Measurements from ENCODE around the gene KIF6. TPM values are rescaled to one million over a fixed set of nuclear protein-coding genes. Genes with fewer than 3 reads are reported as not detected.
"Not testable (repeated sequence)": the region's sequence is repeated elsewhere in the genome, so short reads cannot be mapped to it uniquely, and the experiment has no call there.

Gene KIF6
- total RNA-seq, 6 experiments from 2014 or later: not detected

DNA sequence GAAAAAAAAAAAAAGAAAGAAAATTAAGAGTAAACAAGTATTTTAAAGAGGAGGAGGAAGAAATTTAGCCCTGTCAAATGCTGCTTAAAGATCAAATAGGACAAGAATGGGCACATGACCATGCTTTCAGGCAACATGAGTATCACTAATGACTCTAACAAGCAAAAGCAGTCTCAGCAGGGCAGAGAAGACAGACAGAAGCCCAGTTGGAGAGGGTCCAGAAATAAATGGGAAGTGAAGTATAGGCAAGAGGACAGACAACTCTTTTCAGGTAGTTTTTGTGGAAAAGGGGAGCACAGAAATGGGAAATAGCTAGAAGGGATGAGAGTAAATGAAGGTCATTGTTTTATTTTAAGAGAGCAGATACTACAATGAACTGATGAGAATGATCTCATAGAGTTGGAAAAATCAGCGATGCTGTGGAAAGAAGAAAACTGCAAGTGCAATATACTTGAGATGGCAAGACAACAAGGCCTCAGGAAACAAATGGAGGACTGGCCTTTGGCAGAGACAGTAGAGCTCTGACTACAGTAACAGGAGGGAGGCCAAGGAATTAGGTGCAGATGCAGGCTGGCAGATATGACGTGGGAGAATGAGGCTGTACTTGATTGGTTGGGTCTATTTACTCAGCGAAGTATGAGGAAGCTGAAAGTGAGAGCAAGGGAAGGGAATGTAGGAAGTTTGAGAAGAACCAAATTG, 40.3 kb downstream of the KIF6 start:
- H3K27ac Mint-ChIP-seq: no peak overlapping the region
- no peak overlapping the region for H3K4me3 Mint-ChIP-seq
- TF ChIP-seq, protein P1, sequence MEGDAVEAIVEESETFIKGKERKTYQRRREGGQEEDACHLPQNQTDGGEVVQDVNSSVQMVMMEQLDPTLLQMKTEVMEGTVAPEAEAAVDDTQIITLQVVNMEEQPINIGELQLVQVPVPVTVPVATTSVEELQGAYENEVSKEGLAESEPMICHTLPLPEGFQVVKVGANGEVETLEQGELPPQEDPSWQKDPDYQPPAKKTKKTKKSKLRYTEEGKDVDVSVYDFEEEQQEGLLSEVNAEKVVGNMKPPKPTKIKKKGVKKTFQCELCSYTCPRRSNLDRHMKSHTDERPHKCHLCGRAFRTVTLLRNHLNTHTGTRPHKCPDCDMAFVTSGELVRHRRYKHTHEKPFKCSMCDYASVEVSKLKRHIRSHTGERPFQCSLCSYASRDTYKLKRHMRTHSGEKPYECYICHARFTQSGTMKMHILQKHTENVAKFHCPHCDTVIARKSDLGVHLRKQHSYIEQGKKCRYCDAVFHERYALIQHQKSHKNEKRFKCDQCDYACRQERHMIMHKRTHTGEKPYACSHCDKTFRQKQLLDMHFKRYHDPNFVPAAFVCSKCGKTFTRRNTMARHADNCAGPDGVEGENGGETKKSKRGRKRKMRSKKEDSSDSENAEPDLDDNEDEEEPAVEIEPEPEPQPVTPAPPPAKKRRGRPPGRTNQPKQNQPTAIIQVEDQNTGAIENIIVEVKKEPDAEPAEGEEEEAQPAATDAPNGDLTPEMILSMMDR (IDR thresholded peaks at IDR 0.05): no peak
- no peaks in the 10 kb centered on the region for H3K36me3 Mint-ChIP-seq (ENCODE audit: low read depth)
- no peaks in the 10 kb centered on the region for H3K27me3 Mint-ChIP-seq (ENCODE audit: insufficient read depth)
- no peak for DNase-seq
- peaks cover 51% of the 10 kb centered on the region for H3K9me3 Mint-ChIP-seq
- no peaks in the 10 kb centered on the region for H3K4me1 Mint-ChIP-seq (ENCODE audit: low read depth)

- TF ChIP-seq, protein P1 (IDR thresholded peaks at IDR 0.05): no peak
- Mint-ChIP-seq H3K4me1 (ENCODE audit: low read depth) (no peaks in the 10 kb centered on the region), H3K27ac (no peak overlapping the region), H3K4me3 (no peak overlapping the region), H3K9me3 (peaks cover 42% of the 10 kb centered on the region), H3K36me3 (ENCODE audit: low read depth) (peaks cover 4% of the 10 kb centered on the region; the same call in 1 of the 2 replicates), H3K27me3 (ENCODE audit: insufficient read depth) (no peaks in the 10 kb centered on the region)
- DNase-seq: no peak
Measured at GRCh38 chr6:39681674-39682121, 43.5 kb downstream of the KIF6 start.

GRCh38 chr6:39678914-39679313, 46.3 kb downstream of the KIF6 start:
- no peaks in the 10 kb centered on the region for H3K27me3 Mint-ChIP-seq (ENCODE audit: insufficient read depth)
- H3K36me3 Mint-ChIP-seq (ENCODE audit: low read depth): peaks cover 4% of the 10 kb centered on the region; the same call in 1 of the 2 replicates
- no peak overlapping the region for H3K27ac Mint-ChIP-seq
- TF ChIP-seq, protein P1 (IDR thresholded peaks at IDR 0.05): no peak
- H3K4me1 Mint-ChIP-seq (ENCODE audit: low read depth): no peaks in the 10 kb centered on the region
- H3K9me3 Mint-ChIP-seq: peaks cover 42% of the 10 kb centered on the region
- no peak overlapping the region for H3K4me3 Mint-ChIP-seq
- DNase-seq: no peak

DNA sequence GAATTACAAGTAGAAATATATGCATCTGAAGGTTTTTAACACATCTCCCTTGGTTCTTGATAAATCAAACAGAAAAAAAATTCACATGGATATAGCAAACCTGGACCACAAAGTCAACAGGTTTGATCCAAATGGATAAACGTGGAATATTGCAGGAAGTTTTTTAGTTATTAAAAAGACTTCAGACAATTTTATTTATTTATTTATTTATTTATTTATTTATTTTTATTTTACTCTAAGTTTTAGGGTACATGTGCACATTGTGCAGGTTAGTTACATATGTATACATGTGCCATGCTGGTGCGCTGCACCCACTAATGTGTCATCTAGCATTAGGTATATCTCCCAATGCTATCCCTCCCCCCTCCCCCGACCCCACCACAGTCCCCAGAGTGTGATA, 47.9 kb downstream of the KIF6 start:
- H3K27me3 Mint-ChIP-seq (ENCODE audit: insufficient read depth); H3K27ac Mint-ChIP-seq; H3K4me3 Mint-ChIP-seq; DNase-seq; H3K36me3 Mint-ChIP-seq (ENCODE audit: low read depth); H3K4me1 Mint-ChIP-seq (ENCODE audit: low read depth): not testable (repeated sequence)
- H3K9me3 Mint-ChIP-seq: peaks cover 41% of the 10 kb centered on the region

DNA sequence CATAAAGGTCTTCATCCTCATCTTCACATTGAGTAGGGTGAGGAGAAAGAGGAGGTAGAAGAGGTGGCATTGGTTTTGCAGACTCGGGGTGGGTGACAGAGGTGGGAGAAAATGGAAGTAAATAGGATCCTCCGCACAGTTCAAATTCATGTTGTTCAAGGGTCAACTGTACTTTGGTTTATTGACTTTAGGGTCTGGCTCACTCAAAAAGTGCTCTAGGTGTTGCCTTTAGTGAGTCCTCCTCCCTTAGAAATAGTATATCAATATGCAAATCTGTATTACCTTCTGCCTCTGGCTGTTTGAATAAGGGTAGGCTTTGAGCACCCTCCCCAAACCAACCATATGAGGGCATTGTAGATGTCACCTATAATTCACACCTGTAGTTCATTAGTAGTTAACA, 54.7 kb downstream of the KIF6 start:
- no peak overlapping the region for H3K27ac Mint-ChIP-seq
- no peaks in the 10 kb centered on the region for H3K27me3 Mint-ChIP-seq (ENCODE audit: insufficient read depth)
- TF ChIP-seq, protein P1 (IDR thresholded peaks at IDR 0.05): no peak
- no peaks in the 10 kb centered on the region for H3K4me1 Mint-ChIP-seq (ENCODE audit: low read depth)
- DNase-seq: no peak
- no peak overlapping the region for H3K4me3 Mint-ChIP-seq
- no peaks in the 10 kb centered on the region for H3K36me3 Mint-ChIP-seq (ENCODE audit: low read depth)
- H3K9me3 Mint-ChIP-seq: peaks cover 38% of the 10 kb centered on the region

DNA sequence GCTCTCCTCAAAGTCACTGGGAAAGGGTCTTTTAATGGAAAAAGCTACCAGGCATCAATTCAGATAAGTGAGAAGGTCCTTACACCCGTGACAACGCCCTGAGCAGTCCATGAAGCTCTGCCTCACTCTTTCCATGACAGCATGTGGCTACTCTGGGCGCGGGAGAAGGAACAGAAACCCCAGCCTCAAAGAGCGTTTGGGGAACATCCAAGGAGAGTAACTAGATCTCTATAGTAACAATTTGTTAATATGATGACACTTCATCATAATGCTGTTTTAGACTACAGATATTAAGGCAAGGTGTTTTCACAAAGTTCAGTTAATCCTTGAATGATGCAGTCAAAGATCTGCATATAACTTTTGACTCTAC, 55.2 kb downstream of the KIF6 start:
- no peak overlapping the region for H3K4me3 Mint-ChIP-seq
- H3K27me3 Mint-ChIP-seq (ENCODE audit: insufficient read depth): no peaks in the 10 kb centered on the region
- no peaks in the 10 kb centered on the region for H3K36me3 Mint-ChIP-seq (ENCODE audit: low read depth)
- H3K27ac Mint-ChIP-seq: no peak overlapping the region
- no peaks in the 10 kb centered on the region for H3K4me1 Mint-ChIP-seq (ENCODE audit: low read depth)
- TF ChIP-seq, protein P1 (IDR thresholded peaks at IDR 0.05): no peak
- peaks cover 32% of the 10 kb centered on the region for H3K9me3 Mint-ChIP-seq
- DNase-seq: no peak

Data from HFFc6 (cell line).